Right lobe of liver (tissue), 6 donors: ENCODE results near the gene CYLD. TPM values are rescaled to one million over a fixed set of nuclear protein-coding genes. Genes with fewer than 3 reads are reported as not detected.

Experiments
- ATAC-seq, 4 donors: fragments of 200-7000 bp; cut with Tn5 transposase; one replicate each; pipeline ENCODE4 v1.9.1; 2020; ENCODE audit warnings: mild to moderate bottlenecking in 4 of 4, moderate library complexity in 4 of 4
- DNase-seq, 3 donors: peaks; one replicate each; pipeline ENCODE4 v3.0.0-alpha.2; 2020
- H3K27ac ChIP-seq, 3 donors: fragments of 200-600 bp; one replicate each; pipeline ENCODE4 v1.8.0; 2022
- H3K27me3 ChIP-seq, 2 donors: fragments of 200-600 bp; one replicate each; pipeline ENCODE4 v1.8.0; 2022
- H3K36me3 ChIP-seq, 4 donors: fragments of 200-600 bp; sonication (generic) in 1 of 4; one replicate each; pipeline versions ENCODE4 v1.5.1 to v1.8.0; 2017 to 2022; ENCODE audit warnings: control low read depth in 1 of 4
- H3K4me1 ChIP-seq, 4 donors: fragments of 200-600 bp; sonication (generic) in 1 of 4; one replicate each; pipeline versions ENCODE4 v1.5.1 to v1.8.0; 2017 to 2022; ENCODE audit warnings: control low read depth in 1 of 4
- H3K4me3 ChIP-seq, 3 donors: fragments of 200-600 bp; one replicate each; pipeline ENCODE4 v1.8.0; 2022
- H3K9me3 ChIP-seq, 4 donors: fragments of 200-600 bp; sonication (generic) in 1 of 4; one replicate each; pipeline versions ENCODE4 v1.5.1 to v1.8.0; 2017 to 2022; ENCODE audit warnings: control low read depth in 1 of 4
- CTCF ChIP-seq, 4 donors: fragments of 200-600 bp in 3 of 4; fragments of 450-650 bp in 1 of 4; IDR thresholded peaks; one replicate each; pipeline versions ENCODE4 v1.5.1 to v1.8.0; 2016 to 2022; ENCODE audit warnings: antibody characterized with exemption in 4 of 4, mild to moderate bottlenecking in 2 of 4
- POLR2A ChIP-seq: fragments of 450-650 bp; IDR thresholded peaks from one replicate; pipeline ENCODE4 v1.6.1; 2017; ENCODE audit warnings: antibody characterized with exemption, mild to moderate bottlenecking
- WGBS: methylation state at CpG from one replicate; pipeline ENCODE4 v1.1.6; 2018; ENCODE audit warnings: low coverage, low lambda C conversion rate; ENCODE audit not compliant: insufficient coverage; ENCODE audit errors: missing lambda C conversion rate; 5-methylcytosine and 5-hydroxymethylcytosine counted together
- intact Hi-C, 2 donors: fragments of 100-400 bp; cut with DNase I; formaldehyde crosslinking; loops; one replicate each; pipeline versions ENCODE4 v1.11.2 to v1.14.1; 2022
- total RNA-seq, 6 experiments: library from RNA; depleted of rRNA in 2 of 6; stranded (reverse); fragments of >200 nt in 2 of 6; fragmentation: NEBNext Ultra II Directional in 3 of 6; extraction: Animal tissue kit (Norgen Biotek cat#: 25700) in 3 of 6; gene quantifications; one replicate each; pipeline versions ENCODE4 v1.1.0 to v1.2.4, GENCODE V29; 2016 to 2023
- donor health status: DM: no; HTN: yes; CAD: no.
- donor health status: DM: no; HTN: no; CAD: no.
- donor health status: DM: no; HTN: no; CAD: no.
- donor health status: DM: no; HTN: yes; CAD: no.
- donor health status: DM: no; HTN: yes; CAD: no.

The CYLD gene
- total RNA-seq, 6 experiments from 2014 or later = 17.0 to 34.2 (median 19.5) TPM

GRCh38 chr16:50752471-50753235 is 10.8 kb downstream of the CYLD start:
- H3K9me3 ChIP-seq = no peaks in the 10 kb centered on the region
- no peak overlapping the region for H3K27ac ChIP-seq
- intact Hi-C loops = no loop called here
- WGBS = 56% methylated on average over 4 of the region's 4 CpGs
- H3K4me3 ChIP-seq = no peak overlapping the region
- ATAC-seq = no peak
- TF ChIP-seq CTCF (IDR thresholded peaks at IDR 0.05) = no peak
- no peak for TF ChIP-seq POLR2A
- H3K4me1 ChIP-seq = peaks cover 0 to 2% (median 0%) of the 10 kb centered on the region in 4 donors
- H3K27me3 ChIP-seq = no peaks in the 10 kb centered on the region
- H3K36me3 ChIP-seq = peaks cover 0 to 52% (median 4%) of the 10 kb centered on the region in 4 donors
- no peak for DNase-seq

- ATAC-seq (no peak), DNase-seq (no peak)
- no peaks in the 10 kb centered on the region for H3K4me1 ChIP-seq
- WGBS = 87% methylated on average over 3 of the region's 3 CpGs
- no peaks in the 10 kb centered on the region for H3K27me3 ChIP-seq
- peaks cover 0 to 41% (median 4%) of the 10 kb centered on the region in 4 donors for H3K36me3 ChIP-seq
- H3K27ac ChIP-seq = no peak overlapping the region
- H3K4me3 ChIP-seq = no peak overlapping the region
- no peaks in the 10 kb centered on the region for H3K9me3 ChIP-seq
- intact Hi-C loops = no loop called here
- TF ChIP-seq CTCF (IDR thresholded peaks at IDR 0.05) (no peak), POLR2A (no peak)
Observed at GRCh38 chr16:50756473-50756872, 14.6 kb downstream of the CYLD start.

DNA sequence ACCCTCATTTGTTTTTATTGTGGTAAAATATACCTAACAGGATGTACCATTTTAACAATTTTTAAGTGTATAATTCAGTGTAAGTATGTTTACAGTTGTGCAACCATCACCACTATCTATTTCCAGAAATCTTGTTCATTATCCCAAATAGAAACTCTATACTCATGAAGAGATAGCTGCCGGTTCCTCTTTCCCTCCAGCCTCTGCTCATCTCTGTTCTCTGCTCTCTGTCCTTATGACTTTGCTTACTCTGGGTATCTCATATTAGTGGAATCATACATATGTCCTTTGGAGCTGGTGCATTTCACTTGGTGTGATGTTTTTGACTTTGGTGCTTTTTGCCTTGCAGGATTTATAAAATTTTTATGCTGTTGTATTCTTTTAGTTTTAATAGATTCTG is 19.4 kb downstream of the CYLD start:
- 50% methylated on average over 1 of the region's 1 CpG for WGBS
- intact Hi-C loops = no loop called here
- H3K9me3 ChIP-seq = peaks cover 0 to 3% (median 0%) of the 10 kb centered on the region in 4 donors
- DNase-seq (no peak), ATAC-seq (peak in 1 of 4 donors; percentile 30)
- H3K4me1 ChIP-seq = no peaks in the 10 kb centered on the region
- no peaks in the 10 kb centered on the region for H3K27me3 ChIP-seq
- no peak overlapping the region for H3K27ac ChIP-seq
- peaks cover 0 to 12% (median 2%) of the 10 kb centered on the region in 4 donors for H3K36me3 ChIP-seq
- no peak overlapping the region for H3K4me3 ChIP-seq
- no peak for TF ChIP-seq CTCF (IDR thresholded peaks at IDR 0.05)
- no peak for TF ChIP-seq POLR2A

GRCh38 chr16:50762241-50762640 is 20.4 kb downstream of the CYLD start:
- TF ChIP-seq CTCF (IDR thresholded peaks at IDR 0.05) = no peak
- TF ChIP-seq POLR2A = no peak
- Histone ChIP-seq H3K4me3 (no peak overlapping the region), H3K9me3 (peaks cover 0 to 4% (median 0%) of the 10 kb centered on the region in 4 donors), H3K27ac (no peak overlapping the region), H3K36me3 (peaks cover 0 to 8% (median 4%) of the 10 kb centered on the region in 4 donors), H3K27me3 (no peaks in the 10 kb centered on the region), H3K4me1 (no peaks in the 10 kb centered on the region)
- 85% methylated on average over 3 of the region's 3 CpGs for WGBS
- ATAC-seq (no peak), DNase-seq (no peak)
- intact Hi-C loops = no loop called here
